GM10847 (cell line): ENCODE measurements around the gene MRPL20.

ENCODE experiments used
- POLR2A ChIP-seq: IDR thresholded peaks from 2 replicates; pipeline ENCODE4 v1.6.1; 2011; ENCODE audit not compliant: insufficient read length; ENCODE audit errors: extremely low read depth

Gene MRPL20

GRCh38 chr1:1394116-1394515 lies 13.0 kb downstream of the MRPL20 start:
- TF ChIP-seq POLR2A: no peak

GRCh38 chr1:1393428-1393827 lies 13.7 kb downstream of the MRPL20 start:
- TF ChIP-seq POLR2A: no peak

GRCh38 chr1:1393014-1393413 lies 14.1 kb downstream of the MRPL20 start:
- no peak for TF ChIP-seq POLR2A

GRCh38 chr1:1391225-1391624 lies 15.9 kb downstream of the MRPL20 start:
- no peak for TF ChIP-seq POLR2A

GRCh38 chr1:1390675-1391074 lies 16.4 kb downstream of the MRPL20 start:
- TF ChIP-seq POLR2A: no peak

- no peak for TF ChIP-seq POLR2A
Measured at GRCh38 chr1:1388078-1388472, 19.0 kb downstream of the MRPL20 start.

- TF ChIP-seq POLR2A: no peak
Measured at GRCh38 chr1:1387098-1388077, 19.7 kb downstream of the MRPL20 start.

GRCh38 chr1:1385931-1386330 lies 21.2 kb downstream of the MRPL20 start:
- TF ChIP-seq POLR2A: no peak

- TF ChIP-seq POLR2A: no peak
Measured at GRCh38 chr1:1381294-1381693, 25.8 kb downstream of the MRPL20 start.

- no peak for TF ChIP-seq POLR2A
Measured at GRCh38 chr1:1380860-1381259, 26.2 kb downstream of the MRPL20 start.

- no peak for TF ChIP-seq POLR2A
Measured at GRCh38 chr1:1377540-1378205, 29.4 kb downstream of the MRPL20 start.

- TF ChIP-seq POLR2A: no peak
Measured at GRCh38 chr1:1376551-1377226, 30.4 kb downstream of the MRPL20 start.

GRCh38 chr1:1374929-1375662 lies 32.0 kb downstream of the MRPL20 start, which contains the start of gene AURKAIP1:
AURKAIP1 (minus strand) TSS chr1:1375207; CDS start chr1:1374756, 451 bp downstream.
- peak; percentile 78 for TF ChIP-seq POLR2A

- no peak for TF ChIP-seq POLR2A
Measured at GRCh38 chr1:1374589-1374928, 32.5 kb downstream of the MRPL20 start.
